GM21717 (cell line): ENCODE data around the gene ARMC6.
"Not testable (repeated sequence)": the region's sequence is repeated elsewhere in the genome, so short reads cannot be mapped to it uniquely, and the experiment has no call there.

Source experiments
- ATAC-seq: cut with Tn5 transposase; IDR thresholded peaks from one replicate; pipeline ENCODE4 v1.9.1; 2021; ENCODE audit warnings: mild to moderate bottlenecking, moderate library complexity; ENCODE audit not compliant: unreplicated experiment

ARMC6 gene

DNA sequence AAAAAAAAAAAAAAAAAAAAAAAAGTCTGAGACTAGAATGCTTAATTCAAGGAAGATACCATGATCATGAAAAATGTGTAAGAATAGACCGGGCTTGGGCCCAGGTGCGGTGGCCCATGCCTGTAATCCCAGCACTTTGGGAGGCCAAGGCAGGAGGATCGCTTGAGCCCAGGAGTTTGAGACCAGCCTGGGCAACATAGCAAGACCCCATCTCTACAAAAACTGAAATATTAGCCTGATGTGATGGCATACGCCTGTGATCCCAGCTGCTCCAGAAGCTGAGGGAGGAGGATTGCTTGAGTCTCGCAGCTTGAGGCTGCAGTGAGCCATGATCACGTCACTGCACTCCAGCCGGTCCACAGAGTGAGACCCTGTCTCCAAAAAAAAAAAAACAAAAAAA is 73.5 kb downstream of the ARMC6 start:
- not testable (repeated sequence) for ATAC-seq

DNA sequence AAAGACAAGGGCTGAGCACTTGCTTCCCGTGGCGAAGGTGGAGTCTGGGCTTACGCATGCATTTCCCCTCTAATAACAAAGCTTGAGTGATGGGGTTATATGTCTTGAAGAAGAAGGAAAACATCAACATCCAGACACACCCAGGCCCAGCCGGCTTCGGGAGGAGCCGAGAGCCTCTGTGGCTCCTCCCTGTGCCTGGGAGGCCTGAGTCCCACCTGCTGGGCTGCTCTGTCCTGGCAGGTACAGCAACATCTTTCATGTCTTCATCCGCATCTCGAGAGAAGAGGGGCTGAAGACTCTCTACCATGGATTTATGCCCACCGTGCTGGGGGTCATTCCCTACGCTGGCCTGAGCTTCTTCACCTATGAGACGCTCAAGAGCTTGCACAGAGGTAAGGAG is 74.3 kb downstream of the ARMC6 start:
- no peak for ATAC-seq
